Right cardiac atrium (tissue), 5 donors: ENCODE results near the gene C19orf67. TPM values are rescaled to one million over a fixed set of nuclear protein-coding genes. Genes with fewer than 3 reads are reported as not detected.

Experiments used
- ATAC-seq, 2 donors: fragments of 200-7000 bp; cut with Tn5 transposase; one replicate each; pipeline versions ENCODE4 v1.8.0 to v1.9.1; 2020; ENCODE audit warnings: moderate library complexity in 2 of 2, mild to moderate bottlenecking in 1 of 2
- DNase-seq, 3 donors: peaks; one replicate each; pipeline ENCODE4 v3.0.0-alpha.2; 2020
- H3K27ac ChIP-seq: one replicate; pipeline ENCODE4 v1.5.1; 2013; ENCODE audit warnings: mild to moderate bottlenecking, low read length, control low read depth, moderate library complexity
- H3K27me3 ChIP-seq: one replicate; pipeline ENCODE4 v1.6.1; 2013; ENCODE audit not compliant: control insufficient read depth, insufficient read depth
- H3K4me1 ChIP-seq: one replicate; pipeline ENCODE4 v1.6.1; 2013; ENCODE audit warnings: low read length; ENCODE audit not compliant: control insufficient read depth, insufficient read depth
- H3K4me3 ChIP-seq: one replicate; pipeline ENCODE4 v1.5.1; 2013; ENCODE audit warnings: low read length, control low read depth
- H3K9me3 ChIP-seq: one replicate; pipeline ENCODE4 v1.6.1; 2013; ENCODE audit warnings: low read length; ENCODE audit not compliant: control insufficient read depth
- whole genome bisulfite sequencing: extraction: QIAGEN DNeasy Blood & Tissue Kit; methylation state at CpG from one replicate; pipeline ENCODE4 v1.1.7; 2013; 5-methylcytosine and 5-hydroxymethylcytosine counted together
- intact Hi-C, 4 donors: fragments of 100-400 bp; cut with DNase I; formaldehyde crosslinking; loops; one replicate each; pipeline versions ENCODE4 v1.11.0 to v1.14.0; 2022 to 2023
- polyA plus RNA-seq: library from polyadenylated mRNA; stranded (reverse); fragments of 200-250 nt; gene quantifications from one replicate; pipeline ENCODE4 v1.2.3, GENCODE V29; 2013
- total RNA-seq, 4 donors: library from RNA; stranded (reverse); fragmentation: NEBNext Ultra II Directional; extraction: Animal tissue kit (Norgen Biotek cat#: 25700); gene quantifications; one replicate each; pipeline ENCODE4 v1.2.1, GENCODE V29; 2021
- donor health status: healthy with polysubstance abuse.
- donor health status: DM: no; HTN: yes; CAD: no.
- donor health status: DM: no; HTN: no; CAD: no.
- donor health status: DM: no; HTN: yes; CAD: no; lungs with severe emphysema.
- donor health status: DM: yes; HTN: yes; CAD: no.

C19orf67 gene
- total and polyA plus RNA-seq, 5 donors = not detected

DNA sequence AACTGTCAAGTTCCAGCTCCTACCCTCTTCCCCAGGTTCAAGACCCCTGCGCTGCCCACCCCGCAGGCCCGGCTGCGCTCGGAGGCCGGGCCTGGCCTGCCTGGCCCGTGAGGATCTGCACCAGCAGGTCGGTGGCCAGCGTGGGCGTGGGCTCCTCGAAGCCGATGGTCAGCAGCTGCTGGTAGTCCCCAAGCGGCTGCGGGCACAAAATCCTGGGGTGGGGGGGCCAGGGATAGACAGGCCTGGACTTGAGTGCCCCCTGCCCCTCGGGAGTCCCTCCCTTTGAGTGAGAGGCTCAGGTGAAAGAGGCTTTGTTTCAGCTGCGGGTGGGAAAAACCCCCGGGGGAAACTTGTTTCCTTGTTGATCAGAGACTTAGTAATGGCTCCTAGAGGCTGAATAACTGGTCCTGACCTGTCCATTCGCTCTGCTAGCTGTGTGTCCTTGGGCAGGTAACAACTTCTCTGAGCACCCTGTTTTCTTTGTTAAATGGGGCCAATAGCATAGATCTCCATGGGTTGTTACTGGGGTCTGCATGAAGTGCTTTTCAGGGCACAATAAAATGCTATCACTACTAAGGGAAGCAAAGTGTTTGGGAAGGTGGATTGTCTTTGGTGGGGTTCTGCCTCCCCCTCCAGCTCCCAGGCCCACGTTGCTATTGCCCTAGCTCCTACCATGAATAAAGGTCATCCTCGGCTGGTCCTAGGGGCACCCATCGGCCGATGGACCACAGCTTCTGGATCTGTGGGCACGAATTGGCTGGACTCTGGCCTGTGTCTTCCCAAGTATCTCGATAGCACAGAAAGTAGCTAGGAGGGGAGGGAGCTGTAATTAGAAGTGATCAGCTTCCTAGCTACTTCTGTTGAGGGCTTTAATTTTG is 3.5 kb downstream of the C19orf67 start:
- DNase-seq (peak; percentile 66 to 85 (median 85)), ATAC-seq (peak in 1 of 2 donors; percentile 53)
- peak overlapping the region; percentile 90 for H3K4me3 ChIP-seq
- peak overlapping the region; percentile 96 for H3K27ac ChIP-seq
- peaks cover 4% of the 10 kb centered on the region for H3K4me1 ChIP-seq
- WGBS = 19% methylated on average over 24 of the region's 24 CpGs
- intact Hi-C loops = loop anchor here in 1 of 4 donors (5.0 kb wide), 1 partner anchor 35 kb away; the partner anchor contains the start of gene PRKACA
- no peaks in the 10 kb centered on the region for H3K27me3 ChIP-seq
- no peaks in the 10 kb centered on the region for H3K9me3 ChIP-seq

DNA sequence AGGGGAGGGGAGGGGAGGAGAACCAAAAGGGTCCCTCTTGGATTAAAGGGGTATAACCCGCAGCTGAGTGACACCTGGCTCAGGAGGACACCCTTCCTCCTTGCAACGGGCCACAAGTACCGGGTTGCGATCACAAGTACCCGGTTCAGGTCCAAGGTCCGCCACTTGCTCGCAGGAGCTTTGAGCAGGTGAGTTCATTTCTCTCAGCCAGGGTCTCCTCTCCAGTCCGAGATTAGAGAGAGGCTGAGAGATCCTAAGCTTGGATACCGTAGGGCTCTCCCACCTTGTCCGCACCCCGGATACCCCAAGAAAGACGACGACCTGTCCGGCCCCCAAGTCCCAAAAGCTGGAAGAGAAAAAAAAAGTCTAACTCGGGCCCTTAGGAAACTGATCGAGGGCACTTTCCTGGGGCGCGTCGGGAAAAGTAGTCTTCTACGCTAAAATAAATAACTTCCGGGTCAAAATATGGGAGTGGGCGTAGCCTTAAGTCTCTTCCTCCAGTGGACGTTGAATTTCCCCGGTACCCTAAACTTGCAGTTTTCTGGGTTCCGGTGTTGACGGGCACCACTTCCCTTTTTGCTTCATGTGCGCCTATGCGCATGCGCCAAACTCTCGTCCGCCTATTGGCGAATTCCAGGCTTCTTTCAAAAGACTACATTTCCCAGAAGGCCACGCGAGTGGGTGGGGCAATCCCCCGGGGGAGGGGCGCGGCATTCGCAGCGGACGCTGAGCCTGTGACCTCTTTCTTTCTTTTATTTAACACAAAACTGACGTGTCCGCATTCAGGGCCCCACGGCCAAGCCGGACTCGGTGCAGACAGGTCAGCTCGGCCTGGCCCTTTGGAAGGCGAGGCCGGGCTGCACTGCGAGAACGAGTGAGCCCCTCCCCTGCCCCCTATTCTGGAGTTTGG is 4.4 kb downstream of the C19orf67 start:
- intact Hi-C loops = loop anchor here in 1 of 4 donors (5.0 kb wide), 1 partner anchor 36 kb away; the partner anchor contains the start of gene PRKACA
- peak; percentile 95 for ATAC-seq
- H3K4me1 ChIP-seq = peaks cover 4% of the 10 kb centered on the region
- DNase-seq = peak; percentile 99
- no peaks in the 10 kb centered on the region for H3K9me3 ChIP-seq
- peak overlapping the region; percentile 98 for H3K27ac ChIP-seq
- no peaks in the 10 kb centered on the region for H3K27me3 ChIP-seq
- under 1% methylated on average over 50 of the region's 50 CpGs for WGBS
- H3K4me3 ChIP-seq = peak overlapping the region; percentile 90

DNA sequence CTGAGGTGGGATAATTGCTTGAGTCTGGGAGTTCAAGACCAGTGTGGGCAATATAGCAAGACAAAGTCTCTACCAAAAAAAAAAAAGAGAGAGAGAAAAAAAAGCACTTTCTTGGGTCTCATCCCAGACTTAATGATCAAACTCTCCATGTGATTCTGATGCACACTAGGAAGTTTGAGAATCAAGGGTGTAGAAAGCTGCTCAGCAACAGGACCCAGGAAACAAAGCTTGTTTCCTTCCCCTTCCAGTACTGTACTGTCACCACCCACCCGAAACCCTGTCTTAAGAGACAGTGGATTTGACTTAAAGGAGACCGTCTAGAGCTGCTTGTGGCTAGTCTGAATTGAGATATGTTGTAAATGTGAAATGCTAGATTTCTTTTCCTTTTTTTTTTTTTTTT is 7.2 kb downstream of the C19orf67 start:
- intact Hi-C loops = no loop called here
- WGBS = 58% methylated on average over 2 of the region's 2 CpGs
- ATAC-seq (no peak), DNase-seq (no peak)
- no peak overlapping the region for H3K4me3 ChIP-seq
- H3K27me3 ChIP-seq = no peaks in the 10 kb centered on the region
- H3K9me3 ChIP-seq = no peaks in the 10 kb centered on the region
- H3K27ac ChIP-seq = no peak overlapping the region
- peaks cover 4% of the 10 kb centered on the region for H3K4me1 ChIP-seq

DNA sequence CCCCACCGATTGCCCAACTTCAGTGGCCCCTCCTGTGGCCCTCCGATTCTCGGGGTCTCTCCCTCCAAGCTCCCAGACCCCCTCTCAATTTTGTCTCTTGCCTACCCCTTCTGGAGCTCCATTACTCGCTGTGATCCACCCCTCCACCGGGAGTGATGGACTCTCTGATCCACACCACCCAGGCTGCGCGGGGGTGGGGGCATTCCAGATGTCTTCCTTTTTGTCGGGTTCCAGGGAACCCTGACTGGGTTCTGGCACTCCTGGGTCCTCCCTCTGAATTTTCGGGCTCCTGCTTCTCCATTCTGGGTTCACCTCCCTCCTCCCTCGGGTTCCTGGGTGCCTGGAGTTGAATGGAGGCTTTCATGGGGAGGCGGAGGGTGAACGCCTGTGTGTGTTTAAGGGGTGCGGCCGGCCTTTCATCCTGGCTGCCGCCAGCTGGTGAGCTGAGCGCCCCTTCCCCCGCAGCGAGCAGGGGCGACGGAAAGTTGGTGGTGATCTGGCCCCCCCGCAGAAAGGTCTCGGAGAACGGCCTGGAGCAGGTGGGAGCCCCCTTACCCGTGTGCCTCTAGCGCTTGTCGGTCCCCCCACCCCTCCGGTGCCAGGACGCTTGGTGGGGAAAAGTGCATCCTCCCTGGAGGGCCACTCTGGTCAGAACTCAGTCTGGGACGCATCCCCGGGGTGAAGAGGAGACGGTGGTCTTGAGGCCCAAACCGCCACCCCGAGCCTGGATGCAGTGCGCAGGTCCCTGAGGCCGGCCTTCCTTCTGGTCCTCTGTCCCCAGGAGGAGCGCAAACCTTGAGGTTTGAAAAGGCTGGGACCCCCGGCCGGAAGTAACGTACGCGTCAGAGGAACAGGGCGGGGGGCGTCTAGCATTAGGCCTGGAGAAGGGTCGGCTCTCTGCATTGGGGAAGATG is 11.4 kb downstream of the C19orf67 start:
- H3K27me3 ChIP-seq = no peaks in the 10 kb centered on the region
- intact Hi-C loops = loop anchor here in 3 of 4 donors (2.0 to 5.0 kb wide), 3 partner anchors 43 to 193 kb away; partner anchors contain the start of gene PRKACA (in 1 of the 3)
- WGBS = 4% methylated on average over 44 of the region's 44 CpGs
- DNase-seq (peak in 2 of 3 donors; percentile 71 to 72), ATAC-seq (peak; percentile 2 to 3)
- H3K4me1 ChIP-seq = peaks cover 2% of the 10 kb centered on the region
- H3K27ac ChIP-seq = peak overlapping the region; percentile 84
- H3K4me3 ChIP-seq = peak overlapping the region; percentile 68
- no peaks in the 10 kb centered on the region for H3K9me3 ChIP-seq

DNA sequence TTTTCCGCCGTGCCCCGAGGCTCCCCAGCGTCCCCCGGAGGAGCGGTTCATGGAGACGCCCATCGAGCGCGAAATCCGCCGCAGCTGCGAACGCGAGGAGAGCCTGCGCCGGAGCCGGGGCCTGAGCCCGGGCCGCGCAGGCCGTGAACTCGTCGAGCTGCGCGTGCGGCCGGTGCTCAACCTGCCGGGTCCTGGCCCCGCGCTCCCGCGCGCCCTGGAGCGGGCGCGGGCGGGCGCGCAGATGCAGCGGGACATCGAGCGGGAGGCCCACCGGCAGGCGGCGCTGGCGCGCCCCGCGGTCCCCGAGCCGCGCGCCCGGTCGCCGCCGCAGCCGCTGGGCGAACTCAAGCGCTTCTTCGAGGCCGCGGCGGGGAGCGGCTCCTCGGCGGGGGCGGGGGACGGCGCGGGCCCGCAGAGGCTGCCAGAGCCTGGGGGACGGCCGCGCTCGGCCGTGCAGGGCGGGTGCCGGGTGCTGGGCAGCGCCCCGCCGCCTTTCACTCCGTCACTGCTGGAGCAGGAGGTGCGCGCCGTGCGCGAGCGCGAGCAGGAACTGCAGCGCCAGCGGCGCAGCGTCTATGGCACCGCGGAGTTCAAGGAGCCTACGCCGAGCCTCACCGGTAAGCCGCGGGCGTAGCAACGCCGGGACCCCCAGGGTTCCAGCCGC is 12.2 kb downstream of the C19orf67 start:
- Histone ChIP-seq H3K4me3 (peak overlapping the region; percentile 68), H3K27me3 (no peaks in the 10 kb centered on the region), H3K9me3 (no peaks in the 10 kb centered on the region), H3K27ac (peak overlapping the region; percentile 84), H3K4me1 (peaks cover 2% of the 10 kb centered on the region)
- peak; percentile 79 to 92 (median 92) for DNase-seq
- peak; percentile 55 to 58 for ATAC-seq
- under 1% methylated on average over 106 of the region's 106 CpGs for WGBS
- intact Hi-C loops = loop anchor here in 3 of 4 donors (2.0 to 5.0 kb wide), 3 partner anchors 44 to 193 kb away; partner anchors contain the start of gene PRKACA (in 1 of the 3)

DNA sequence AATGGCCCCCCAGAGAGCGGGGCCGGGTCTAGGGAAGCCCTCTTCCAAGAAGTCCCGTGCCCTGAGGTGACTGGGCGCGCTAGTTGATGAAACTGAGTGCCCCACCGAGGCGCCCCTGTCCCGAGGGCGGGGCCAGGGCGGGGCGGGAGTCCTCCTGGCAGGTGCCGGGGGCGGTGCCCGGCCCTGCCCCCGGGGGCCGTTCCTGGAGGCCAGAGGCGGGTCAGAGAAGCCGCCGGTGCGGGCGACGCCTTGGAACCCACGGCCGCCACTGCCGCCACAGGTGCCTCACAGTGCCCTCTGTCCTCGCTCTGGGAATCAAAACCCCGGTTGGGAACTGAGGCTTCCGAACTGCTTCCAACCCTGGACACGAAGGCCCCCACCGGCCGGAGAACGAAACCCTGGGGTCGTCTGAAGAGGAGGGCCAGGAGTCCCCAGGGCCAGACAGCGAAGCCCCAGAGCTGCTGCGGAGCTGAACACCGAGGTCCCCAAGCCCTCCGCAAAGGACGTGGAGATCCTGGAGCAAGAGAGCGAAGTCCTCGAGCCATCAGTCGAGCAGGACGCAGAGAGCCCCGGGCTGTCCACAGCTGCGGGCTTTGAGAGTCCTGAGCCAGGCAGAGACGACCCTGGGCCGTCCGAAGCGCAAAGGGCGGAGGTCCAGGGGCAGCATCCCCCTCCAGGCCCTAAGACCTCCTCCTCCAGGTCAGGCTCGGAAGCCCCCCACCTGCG is 12.9 kb downstream of the C19orf67 start, which contains the start of gene MISP3:
TSS of gene MISP3 (plus strand) at position 252 of the 726 bp plus-strand sequence. CDS start 524 bp downstream, outside the sequence.
- Histone ChIP-seq H3K9me3 (no peaks in the 10 kb centered on the region), H3K4me3 (peak within 1 kb of the TSS; percentile 68), H3K27me3 (no peaks in the 10 kb centered on the region), H3K27ac (peak within 1 kb of the TSS; percentile 84), H3K4me1 (peaks cover 2% of the 10 kb centered on the region)
- ATAC-seq = peak; percentile 28 to 31
- WGBS = under 1% methylated on average over 51 of the region's 51 CpGs
- peak; percentile 53 to 81 (median 81) for DNase-seq
- intact Hi-C loops = loop anchor here in 3 of 4 donors (2.0 to 5.0 kb wide), 3 partner anchors 45 to 192 kb away; partner anchors contain the start of gene PRKACA (in 1 of the 3)

DNA sequence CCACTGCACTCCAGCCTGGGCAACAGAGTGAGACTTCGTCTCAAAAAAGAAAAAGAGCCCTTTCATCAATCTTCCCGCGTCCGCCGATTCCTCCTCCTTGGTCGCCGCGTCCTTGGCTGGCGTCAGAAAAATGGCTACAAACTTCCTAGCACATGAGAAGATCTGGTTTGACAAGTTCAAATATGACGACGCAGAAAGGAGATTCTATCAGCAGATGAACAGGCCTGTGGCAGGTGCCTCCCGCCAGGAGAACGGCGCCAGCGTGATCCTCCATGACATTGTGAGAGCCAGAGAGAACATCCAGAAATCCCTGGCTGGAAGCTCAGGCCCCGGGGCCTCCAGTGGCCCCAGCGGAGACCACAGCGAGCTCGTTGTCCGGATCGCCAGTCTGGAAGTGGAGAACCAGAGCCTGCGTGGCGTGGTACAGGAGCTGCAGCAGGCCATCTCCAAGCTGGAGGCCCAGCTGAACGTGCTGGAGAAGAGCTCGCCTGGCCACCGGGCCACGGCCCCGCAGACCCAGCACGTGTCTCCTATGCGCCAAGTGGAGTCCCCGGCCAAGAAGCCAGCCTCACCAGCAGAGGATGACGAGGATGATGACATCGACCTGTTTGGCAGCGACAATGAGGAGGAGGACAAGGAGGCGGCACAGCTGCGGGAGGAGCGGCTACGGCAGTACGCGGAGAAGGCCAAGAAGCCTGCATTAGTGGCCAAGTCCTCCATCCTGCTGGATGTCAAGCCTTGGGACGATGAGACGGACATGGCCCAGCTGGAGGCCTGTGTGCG is 15.1 kb downstream of the C19orf67 start:
- H3K9me3 ChIP-seq = no peaks in the 10 kb centered on the region
- H3K4me1 ChIP-seq = peaks cover 2% of the 10 kb centered on the region
- 88% methylated on average over 43 of the region's 43 CpGs for WGBS
- H3K4me3 ChIP-seq = no peak overlapping the region
- intact Hi-C loops = loop anchor here in 2 of 4 donors (5.0 kb wide), 2 partner anchors 47 to 188 kb away; partner anchors contain the start of gene PRKACA (in 1 of the 2)
- ATAC-seq = no peak
- H3K27ac ChIP-seq = no peak overlapping the region
- no peaks in the 10 kb centered on the region for H3K27me3 ChIP-seq
- peak; percentile 45 to 69 (median 68) for DNase-seq

DNA sequence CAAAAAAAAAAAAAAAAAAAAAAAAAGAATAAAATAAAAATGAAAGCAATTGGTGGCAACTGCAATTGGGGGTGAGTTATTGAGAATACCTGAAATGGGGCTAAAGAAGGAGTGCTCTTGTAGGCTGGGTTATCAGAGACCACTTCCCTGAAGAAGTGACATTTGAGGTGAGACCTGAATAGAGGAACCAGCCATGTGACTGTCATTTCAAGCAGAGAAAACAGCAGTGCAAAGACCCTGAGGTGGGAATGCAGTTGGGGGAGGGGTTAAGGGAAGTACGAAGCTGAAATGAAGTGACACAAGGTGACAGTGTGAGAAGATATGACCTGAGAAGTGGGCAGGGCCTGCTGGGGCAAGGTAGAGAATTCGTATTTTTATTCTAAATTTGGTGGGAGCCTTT is 19.4 kb downstream of the C19orf67 start:
- no peaks in the 10 kb centered on the region for H3K4me1 ChIP-seq
- no peak for ATAC-seq
- no peak for DNase-seq
- no peak overlapping the region for H3K4me3 ChIP-seq
- no peaks in the 10 kb centered on the region for H3K27me3 ChIP-seq
- WGBS = 56% methylated on average over 2 of the region's 2 CpGs
- H3K9me3 ChIP-seq = no peaks in the 10 kb centered on the region
- intact Hi-C loops = loop anchor here in 1 of 4 donors (5.0 kb wide), 1 partner anchor 184 kb away; no protein-coding TSS in a partner anchor
- H3K27ac ChIP-seq = no peak overlapping the region
